C4-2B (cell line): ENCODE measurements around the gene UBL4A.

ENCODE experiments used
- ZFX ChIP-seq: fragments of 450-650 bp; IDR thresholded peaks from 2 replicates; pipeline ENCODE4 v1.6.1; 2017
- TF ChIP-seq, protein P1 (sequence below): fragments of 450-650 bp; conservative IDR thresholded peaks from 2 replicates; pipeline ENCODE4 v1.5.1; 2017; ENCODE audit warnings: mild to moderate bottlenecking

DNA sequence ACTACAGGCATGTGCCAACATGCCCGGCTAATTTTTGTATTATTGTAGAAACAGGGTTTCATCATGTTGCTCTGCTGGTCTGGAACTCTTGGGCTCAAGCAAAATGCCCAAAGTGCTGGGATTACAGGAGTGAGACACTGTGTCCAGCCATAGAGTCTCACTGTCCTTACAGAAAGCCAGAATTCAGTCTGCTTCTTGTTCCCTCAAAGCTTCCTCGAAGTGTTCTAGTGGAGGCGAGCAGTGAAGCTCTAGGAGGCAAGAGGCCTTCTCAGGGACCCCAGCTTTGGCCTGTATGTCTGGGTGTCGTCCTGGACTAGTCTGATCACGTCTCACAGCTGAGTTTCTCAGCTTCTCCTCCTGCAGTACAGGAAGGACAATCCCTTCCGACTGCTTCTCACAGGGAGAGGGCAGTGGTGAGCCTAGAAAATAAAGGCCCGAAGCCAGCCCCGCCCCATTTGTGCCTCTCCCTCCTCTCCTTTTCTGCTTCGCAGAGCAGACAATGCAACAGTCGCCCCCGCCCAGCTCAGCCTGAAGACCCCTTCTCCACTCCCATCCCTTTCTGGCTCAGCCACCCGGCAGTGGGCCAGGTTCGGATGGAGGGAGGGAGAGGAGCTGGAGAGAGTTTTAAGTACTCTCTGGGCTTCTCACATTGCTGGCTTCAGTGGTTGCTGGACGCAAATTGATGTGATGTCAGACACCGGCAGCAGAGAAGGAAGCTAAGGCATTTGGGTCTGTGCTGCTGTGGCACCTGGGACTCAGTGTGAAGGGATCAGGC, 40.7 kb upstream of the UBL4A start:
- TF ChIP-seq, protein P1, sequence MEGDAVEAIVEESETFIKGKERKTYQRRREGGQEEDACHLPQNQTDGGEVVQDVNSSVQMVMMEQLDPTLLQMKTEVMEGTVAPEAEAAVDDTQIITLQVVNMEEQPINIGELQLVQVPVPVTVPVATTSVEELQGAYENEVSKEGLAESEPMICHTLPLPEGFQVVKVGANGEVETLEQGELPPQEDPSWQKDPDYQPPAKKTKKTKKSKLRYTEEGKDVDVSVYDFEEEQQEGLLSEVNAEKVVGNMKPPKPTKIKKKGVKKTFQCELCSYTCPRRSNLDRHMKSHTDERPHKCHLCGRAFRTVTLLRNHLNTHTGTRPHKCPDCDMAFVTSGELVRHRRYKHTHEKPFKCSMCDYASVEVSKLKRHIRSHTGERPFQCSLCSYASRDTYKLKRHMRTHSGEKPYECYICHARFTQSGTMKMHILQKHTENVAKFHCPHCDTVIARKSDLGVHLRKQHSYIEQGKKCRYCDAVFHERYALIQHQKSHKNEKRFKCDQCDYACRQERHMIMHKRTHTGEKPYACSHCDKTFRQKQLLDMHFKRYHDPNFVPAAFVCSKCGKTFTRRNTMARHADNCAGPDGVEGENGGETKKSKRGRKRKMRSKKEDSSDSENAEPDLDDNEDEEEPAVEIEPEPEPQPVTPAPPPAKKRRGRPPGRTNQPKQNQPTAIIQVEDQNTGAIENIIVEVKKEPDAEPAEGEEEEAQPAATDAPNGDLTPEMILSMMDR, result peak; percentile 63
- no peak for TF ChIP-seq ZFX
